Transverse colon (tissue), 4 donors: Measurements from ENCODE around the gene E2F7. TPM values are rescaled to one million over a fixed set of nuclear protein-coding genes. Genes with fewer than 3 reads are reported as not detected.

Source experiments
- DNase-seq: peaks from one replicate; pipeline ENCODE4 v3.0.0-alpha.2; 2019
- H3K27ac ChIP-seq, 4 donors: fragments of 200-600 bp; sonication (generic); 2 replicates each; pipeline ENCODE4 v1.5.1; 2016 to 2018; ENCODE audit warnings: inconsistent platforms in 4 of 4
- H3K27me3 ChIP-seq: fragments of 200-600 bp; sonication (generic); 2 replicates; pipeline ENCODE4 v1.5.1; 2017; ENCODE audit warnings: inconsistent platforms
- H3K36me3 ChIP-seq, 4 donors: fragments of 200-600 bp; sonication (generic); 2 replicates each; pipeline ENCODE4 v1.5.1; 2017 to 2019; ENCODE audit warnings: inconsistent platforms in 4 of 4
- H3K4me1 ChIP-seq, 4 donors: fragments of 200-600 bp; sonication (generic); 2 replicates each; pipeline ENCODE4 v1.5.1; 2017 to 2020; ENCODE audit warnings: inconsistent platforms in 4 of 4
- H3K4me3 ChIP-seq, 4 donors: fragments of 200-600 bp; sonication (generic); 1 replicate in 1 of 4; 2 replicates in 3 of 4; pipeline versions ENCODE4 v1.5.1 to v1.6.1; 2017 to 2019; ENCODE audit warnings: inconsistent platforms in 4 of 4
- H3K9me3 ChIP-seq, 2 donors: fragments of 200-600 bp; sonication (generic); 2 replicates each; pipeline ENCODE4 v1.5.1; 2017 to 2019; ENCODE audit warnings: inconsistent platforms in 2 of 2
- EP300 ChIP-seq: sonication (generic); formaldehyde crosslinking; IDR thresholded peaks from one replicate; pipeline ENCODE4 v1.6.1; 2017; ENCODE audit warnings: antibody characterized with exemption, low read depth
- POLR2A ChIP-seq: fragments of 450-650 bp; IDR thresholded peaks from one replicate; pipeline ENCODE4 v1.6.1; 2016; ENCODE audit warnings: antibody characterized with exemption, mild to moderate bottlenecking, moderate library complexity
- POLR2AphosphoS5 ChIP-seq, 3 donors: sonication (generic); formaldehyde crosslinking; IDR thresholded peaks; one replicate each; pipeline ENCODE4 v1.6.1; 2016; ENCODE audit warnings: antibody characterized with exemption in 3 of 3
- WGBS, 2 donors: methylation state at CpG; one replicate each; pipeline ENCODE4 v1.1.5; 2018; ENCODE audit warnings: low coverage in 1 of 2; 5-methylcytosine and 5-hydroxymethylcytosine counted together
- in situ Hi-C, 4 donors: fragments of 200-750 bp; cut with MboI; loops; one replicate each; pipeline versions ENCODE4 v1.15.0 to v1.15.1; 2017; ENCODE audit warnings: low sequenced_read_pairs in 3 of 4, low pct_ligation_motif_present in 1 of 4, low pct_unique_long_range_greater_than_20kb in 1 of 4
- intact Hi-C: fragments of 100-400 bp; cut with DNase I; formaldehyde crosslinking; loops from one replicate; pipeline ENCODE4 v1.15.1; 2023; ENCODE audit warnings: low total_unique reads
- total RNA-seq, 4 donors: library from RNA; depleted of rRNA; stranded (reverse); fragments of >200 nt; gene quantifications; one replicate each; pipeline ENCODE4 v1.1.0, GENCODE V29; 2016
- TF ChIP-seq, protein P1 (sequence below), 5 experiments: fragments of 200-600 bp in 3 of 5; fragments of 450-650 bp in 2 of 5; sonication (generic) in 3 of 5; IDR thresholded peaks; 1 replicate in 2 of 5; 2 replicates in 3 of 5; pipeline ENCODE4 v1.5.1; 2016 to 2017; ENCODE audit warnings: antibody characterized with exemption in 5 of 5, inconsistent platforms in 3 of 5, mild to moderate bottlenecking in 2 of 5, moderate library complexity in 1 of 5

E2F7 gene
- total RNA-seq, 4 donors from 2014 or later: 0.20 to 0.79 (median 0.41) TPM; not detected in 1

DNA sequence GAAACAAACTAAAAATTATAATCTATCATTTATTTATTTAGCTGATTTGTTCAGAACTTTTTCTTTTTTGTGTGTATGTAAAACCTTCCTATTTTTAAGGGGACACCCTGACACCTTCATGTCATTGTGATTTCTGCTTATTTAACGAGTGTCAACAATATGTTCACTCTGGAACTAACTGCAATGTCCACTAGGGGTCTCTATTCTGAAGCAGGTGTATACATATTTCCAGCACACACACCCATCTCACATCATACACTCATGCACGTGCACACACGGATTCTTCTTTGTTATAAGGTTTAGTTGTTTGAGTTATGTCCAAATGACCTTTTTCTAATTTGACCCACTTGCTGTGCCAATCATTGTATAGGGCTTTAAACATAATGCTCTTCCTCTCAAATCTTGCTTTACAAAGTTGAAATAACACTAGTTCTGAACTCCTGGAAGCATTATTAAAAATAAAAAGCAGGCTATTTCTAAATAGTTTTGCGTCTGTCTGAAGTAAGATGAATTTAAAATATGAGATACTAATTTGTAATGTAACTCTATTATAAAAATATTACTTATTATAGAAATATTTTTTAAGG, 15.5 kb downstream of the E2F7 start:
- DNase-seq: no peak
- H3K4me1 ChIP-seq: no peaks in the 10 kb centered on the region
- intact Hi-C loops: no loop called here
- H3K4me3 ChIP-seq: no peak overlapping the region
- no peaks in the 10 kb centered on the region for H3K36me3 ChIP-seq
- 30 to 32% methylated on average over 4 of the region's 4 CpGs for WGBS, 2 donors
- TF ChIP-seq EP300: no peak
- TF ChIP-seq, protein P1, sequence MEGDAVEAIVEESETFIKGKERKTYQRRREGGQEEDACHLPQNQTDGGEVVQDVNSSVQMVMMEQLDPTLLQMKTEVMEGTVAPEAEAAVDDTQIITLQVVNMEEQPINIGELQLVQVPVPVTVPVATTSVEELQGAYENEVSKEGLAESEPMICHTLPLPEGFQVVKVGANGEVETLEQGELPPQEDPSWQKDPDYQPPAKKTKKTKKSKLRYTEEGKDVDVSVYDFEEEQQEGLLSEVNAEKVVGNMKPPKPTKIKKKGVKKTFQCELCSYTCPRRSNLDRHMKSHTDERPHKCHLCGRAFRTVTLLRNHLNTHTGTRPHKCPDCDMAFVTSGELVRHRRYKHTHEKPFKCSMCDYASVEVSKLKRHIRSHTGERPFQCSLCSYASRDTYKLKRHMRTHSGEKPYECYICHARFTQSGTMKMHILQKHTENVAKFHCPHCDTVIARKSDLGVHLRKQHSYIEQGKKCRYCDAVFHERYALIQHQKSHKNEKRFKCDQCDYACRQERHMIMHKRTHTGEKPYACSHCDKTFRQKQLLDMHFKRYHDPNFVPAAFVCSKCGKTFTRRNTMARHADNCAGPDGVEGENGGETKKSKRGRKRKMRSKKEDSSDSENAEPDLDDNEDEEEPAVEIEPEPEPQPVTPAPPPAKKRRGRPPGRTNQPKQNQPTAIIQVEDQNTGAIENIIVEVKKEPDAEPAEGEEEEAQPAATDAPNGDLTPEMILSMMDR (IDR thresholded peaks at IDR 0.05): peak; percentile 63 to 77 (median 73)
- no peak for TF ChIP-seq POLR2AphosphoS5 (IDR thresholded peaks at IDR 0.05)
- no peak for TF ChIP-seq POLR2A
- H3K27me3 ChIP-seq: no peaks in the 10 kb centered on the region
- H3K27ac ChIP-seq: no peak overlapping the region
- H3K9me3 ChIP-seq: no peaks in the 10 kb centered on the region
- in situ Hi-C loops: no loop called here

DNA sequence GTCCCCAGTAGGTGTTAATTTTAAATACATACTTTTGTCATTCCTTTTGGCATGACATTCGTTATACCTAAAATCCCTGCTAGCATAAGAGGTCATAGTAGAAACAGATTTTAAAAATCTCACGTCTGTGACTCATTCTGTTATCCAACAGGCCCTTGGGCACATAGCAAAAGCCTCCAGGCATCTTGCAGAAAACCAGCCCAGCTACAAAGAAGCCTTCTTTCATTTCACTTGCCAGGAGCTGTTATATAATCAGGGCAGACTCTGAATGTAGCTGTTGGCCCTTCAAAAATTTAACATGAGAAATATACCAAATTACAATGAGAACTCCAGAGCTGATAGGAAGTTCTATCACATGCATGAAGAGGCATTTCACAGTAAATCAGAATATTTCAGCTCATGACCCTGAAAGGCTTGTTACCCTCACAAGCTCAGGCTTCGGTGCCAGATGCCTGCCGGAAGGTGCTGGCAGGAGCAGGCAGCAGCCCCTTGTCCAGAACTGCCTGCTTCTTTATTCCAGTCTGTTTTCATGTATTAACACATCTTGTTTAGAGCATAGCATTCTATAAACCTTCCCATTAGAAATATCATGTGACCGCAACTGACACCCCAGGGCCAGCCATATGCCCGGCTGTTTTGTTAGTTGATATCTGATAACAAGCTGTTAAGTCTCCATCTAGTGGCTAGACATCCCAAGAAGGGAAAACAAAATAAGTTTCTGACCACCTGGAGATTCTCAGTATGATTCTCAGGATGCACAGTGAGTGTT, 17.8 kb downstream of the E2F7 start:
- H3K9me3 ChIP-seq: no peaks in the 10 kb centered on the region
- TF ChIP-seq EP300: no peak
- TF ChIP-seq POLR2AphosphoS5 (IDR thresholded peaks at IDR 0.05): no peak
- TF ChIP-seq POLR2A: no peak
- TF ChIP-seq, protein P1 (IDR thresholded peaks at IDR 0.05): no peak
- H3K27me3 ChIP-seq: no peaks in the 10 kb centered on the region
- in situ Hi-C loops: no loop called here
- intact Hi-C loops: no loop called here
- no peak overlapping the region for H3K27ac ChIP-seq
- no peaks in the 10 kb centered on the region for H3K36me3 ChIP-seq
- no peak overlapping the region for H3K4me3 ChIP-seq
- no peaks in the 10 kb centered on the region for H3K4me1 ChIP-seq
- DNase-seq: no peak
- WGBS, 2 donors: 93 to 94% methylated on average over 5 to 6 of the region's 6 CpGs

DNA sequence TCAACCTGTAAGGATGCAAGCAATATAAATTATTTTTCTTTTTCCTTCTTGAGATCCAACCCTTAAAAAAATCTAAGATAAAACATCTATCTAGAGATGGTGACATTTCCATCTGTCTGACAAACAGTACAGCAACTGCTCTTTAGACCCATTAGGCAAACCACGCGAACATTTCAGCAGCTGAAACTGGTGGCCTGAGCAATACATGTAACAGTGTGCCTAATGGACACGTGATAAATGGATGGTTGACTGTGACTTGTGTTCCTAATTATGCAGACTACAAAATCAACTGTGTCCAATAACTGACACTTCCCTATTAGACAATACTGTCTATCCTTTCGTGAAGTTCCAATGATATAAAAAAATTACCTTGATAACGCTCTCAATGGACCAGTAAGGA, 18.9 kb downstream of the E2F7 start:
- Histone ChIP-seq H3K4me1 (no peaks in the 10 kb centered on the region), H3K36me3 (no peaks in the 10 kb centered on the region), H3K27ac (no peak overlapping the region), H3K9me3 (no peaks in the 10 kb centered on the region), H3K4me3 (no peak overlapping the region), H3K27me3 (no peaks in the 10 kb centered on the region)
- TF ChIP-seq, protein P1 (IDR thresholded peaks at IDR 0.05): no peak
- no peak for TF ChIP-seq POLR2A
- TF ChIP-seq EP300: no peak
- no peak for TF ChIP-seq POLR2AphosphoS5 (IDR thresholded peaks at IDR 0.05)
- WGBS, 2 donors: 96 to 100% methylated on average over 1 to 5 of the region's 5 CpGs
- in situ Hi-C loops: no loop called here
- intact Hi-C loops: no loop called here
- no peak for DNase-seq

- Histone ChIP-seq H3K27me3 (no peaks in the 10 kb centered on the region), H3K9me3 (no peaks in the 10 kb centered on the region), H3K36me3 (no peaks in the 10 kb centered on the region), H3K27ac (no peak overlapping the region), H3K4me3 (no peak overlapping the region), H3K4me1 (no peaks in the 10 kb centered on the region)
- WGBS, 2 donors: 85 to 89% methylated on average over 6 of the region's 6 CpGs
- TF ChIP-seq POLR2AphosphoS5 (IDR thresholded peaks at IDR 0.05): no peak
- no peak for TF ChIP-seq POLR2A
- TF ChIP-seq, protein P1 (IDR thresholded peaks at IDR 0.05): no peak
- no peak for TF ChIP-seq EP300
- in situ Hi-C loops: no loop called here
- intact Hi-C loops: no loop called here
- DNase-seq: no peak
Observed at GRCh38 chr12:77045183-77045582, 20.2 kb downstream of the E2F7 start.
